GM19025 (cell line): ENCODE measurements around the gene DIAPH2.

ENCODE experiments used
- ATAC-seq: cut with Tn5 transposase; IDR thresholded peaks from one replicate; pipeline ENCODE4 v1.9.1; 2021; ENCODE audit warnings: mild to moderate bottlenecking, low read depth, moderate library complexity; ENCODE audit not compliant: unreplicated experiment

DIAPH2 gene

GRCh38 chrX:97619499-97619898 lies 934.9 kb downstream of the DIAPH2 start:
- no peak for ATAC-seq

- ATAC-seq, result no peak
Observed at GRCh38 chrX:97622111-97622510, 937.5 kb downstream of the DIAPH2 start.

- no peak for ATAC-seq
Observed at GRCh38 chrX:97628326-97628725, 943.7 kb downstream of the DIAPH2 start.

GRCh38 chrX:97628807-97629596 lies 944.4 kb downstream of the DIAPH2 start:
- no peak for ATAC-seq

- no peak for ATAC-seq
Observed at GRCh38 chrX:97629597-97629985, 944.9 kb downstream of the DIAPH2 start.

DNA sequence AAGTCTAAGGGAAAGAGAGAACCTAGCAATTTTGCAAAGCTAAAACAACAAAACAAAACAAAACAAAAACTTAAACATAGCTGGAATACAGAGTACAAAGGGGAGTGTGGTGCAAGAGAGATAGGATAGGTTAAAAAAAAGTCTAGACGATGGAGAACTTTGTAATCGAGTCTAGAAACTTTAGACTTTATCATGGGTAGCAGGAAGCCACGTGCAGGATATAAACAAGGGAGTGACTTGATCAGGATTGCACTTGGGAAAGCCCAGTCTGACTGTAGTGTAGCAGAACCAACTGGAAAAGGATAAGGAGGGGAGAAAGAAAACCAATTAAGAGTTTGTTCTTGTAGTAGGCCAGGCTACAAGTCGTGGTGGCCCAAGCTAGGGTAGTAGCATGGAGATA lies 949.2 kb downstream of the DIAPH2 start:
- ATAC-seq, result no peak

DNA sequence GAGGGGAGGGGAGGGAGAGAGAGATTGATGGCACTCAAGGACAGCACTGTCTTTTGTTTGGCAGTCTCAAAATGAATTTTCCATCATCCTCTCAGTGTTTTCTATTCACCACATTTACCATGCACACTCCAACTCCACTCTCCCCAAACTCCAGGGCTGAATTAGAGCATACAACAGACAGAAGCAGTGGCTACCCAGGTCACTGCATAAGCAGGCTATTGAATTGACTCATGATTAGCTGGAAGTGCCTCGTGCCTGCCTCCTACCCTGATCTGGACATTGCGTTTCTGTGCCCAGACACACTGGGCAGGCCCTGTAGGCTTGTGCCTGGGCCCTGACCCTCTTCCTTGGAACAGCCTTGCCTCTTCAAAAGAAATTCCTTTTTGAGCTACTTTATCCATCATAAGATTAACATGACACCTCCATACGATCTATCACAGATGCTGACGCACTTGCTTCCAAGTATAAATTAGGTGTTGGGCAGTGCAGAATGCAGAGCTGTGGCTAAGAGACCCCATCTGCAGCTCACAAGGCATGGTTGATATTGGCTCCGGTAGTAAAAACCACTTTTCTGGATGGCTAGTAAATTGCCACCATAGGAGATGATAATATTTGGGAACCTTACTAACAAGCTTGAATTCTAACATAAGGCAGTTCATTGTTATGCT lies 952.0 kb downstream of the DIAPH2 start:
- no peak for ATAC-seq

GRCh38 chrX:97637289-97637688 lies 952.6 kb downstream of the DIAPH2 start:
- ATAC-seq, result no peak

DNA sequence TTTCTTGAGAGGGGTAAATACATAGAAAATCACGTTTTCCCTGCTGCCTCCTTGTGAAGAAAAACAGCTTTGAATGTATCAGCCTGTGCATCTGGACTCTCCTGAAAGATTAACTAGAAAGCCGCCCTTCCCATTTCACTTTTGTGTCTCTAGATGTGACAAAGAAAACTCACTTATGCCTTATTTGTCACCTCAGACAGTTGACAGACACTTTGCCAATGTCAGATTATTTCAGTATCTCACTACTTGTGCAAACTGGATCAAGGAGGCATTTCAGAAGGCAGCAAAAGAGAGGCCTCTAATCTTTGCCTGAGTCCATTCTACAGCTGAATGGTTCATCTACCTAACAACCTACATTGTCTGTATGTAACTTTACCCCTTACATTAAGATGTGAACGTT lies 954.0 kb downstream of the DIAPH2 start:
- ATAC-seq, result no peak

DNA sequence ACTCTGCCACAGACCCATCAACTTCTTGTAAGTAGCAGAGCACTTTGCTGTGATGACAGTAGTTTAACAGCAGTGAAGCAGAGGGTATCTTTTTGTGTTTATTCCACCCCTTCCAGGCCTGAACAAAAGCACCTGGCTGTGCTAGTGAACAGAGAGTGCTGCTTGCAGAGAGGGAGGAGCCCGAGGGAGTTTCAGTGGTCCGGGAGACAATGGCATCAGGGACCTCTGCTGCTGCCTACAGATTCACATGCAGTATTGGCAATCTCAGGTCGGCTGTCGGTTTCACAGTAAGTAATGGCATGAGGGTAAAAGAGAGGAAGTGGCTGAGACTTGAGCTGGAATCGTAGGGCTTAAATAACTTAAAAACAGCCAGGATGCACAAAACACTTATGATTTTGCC lies 954.9 kb downstream of the DIAPH2 start:
- no peak for ATAC-seq
